GM12878 (cell line): ENCODE measurements around the gene PCSK6. TPM values are rescaled to one million over a fixed set of nuclear protein-coding genes. Genes with fewer than 3 reads are reported as not detected.

Experiments
- ATAC-seq: fragments of 200-7000 bp; cut with Tn5 transposase; 3 replicates; pipeline ENCODE4 v1.9.1; 2020; ENCODE audit warnings: mild to moderate bottlenecking, moderate library complexity
- BruUV-seq: library from RNA; stranded (reverse); fragments of 400-500 nt; replicated peaks from 2 replicates; lab custom pipeline; 2021; lab: Mats Ljungman, UMichigan
- CTCF ChIA-PET: fragments of 300-600 bp; sonication (Branson Sonifier 250); formaldehyde crosslinking; extraction: SDS; loops from one replicate; lab custom pipeline; 2021; ENCODE audit warnings: inconsistent platforms; lab: Yijun Ruan, JAX
- POLR2A ChIA-PET: fragments of 350-600 bp; formaldehyde crosslinking; extraction: SDS; loops from one replicate; lab custom pipeline; 2021; ENCODE audit warnings: inconsistent platforms; lab: Charles Lee
- RAD21 ChIA-PET: fragments of 300-600 bp; sonication (Branson Sonifier 250); formaldehyde crosslinking; loops from one replicate; lab custom pipeline; 2023; ENCODE audit warnings: antibody characterized with exemption; ENCODE audit not compliant: unreplicated experiment; lab: Charles Lee
- SMC1A ChIA-PET: fragments of 300-600 bp; sonication (Branson Sonifier 250); formaldehyde crosslinking; loops from one replicate; lab custom pipeline; 2023; ENCODE audit not compliant: unreplicated experiment, uncharacterized antibody; lab: Charles Lee
- DNase-seq: peaks from one replicate; pipeline ENCODE4 v3.0.0-alpha.2; 2011; ENCODE audit warnings: low read depth, low spot score
- FAIRE-seq: peaks from 3 replicates; lab custom pipeline; 2011; peaks lifted over from hg19 to GRCh38; lab: Jason Lieb, UNC
- H2AFZ ChIP-seq: 2 replicates; pipeline ENCODE4 v1.6.0; 2011; ENCODE audit warnings: low read depth, low read length, control low read depth; ENCODE audit not compliant: control insufficient read depth
- H3K27ac ChIP-seq: 2 replicates; pipeline ENCODE4 v1.5.1; 2011; ENCODE audit warnings: control low read depth; ENCODE audit not compliant: control insufficient read depth, insufficient read depth
- H3K27me3 ChIP-seq, 2 experiments: replicated peaks in 1 of 2; 2 replicates each; pipeline versions ENCODE4 v1.6.0 to v1.6.1; 2011; ENCODE audit warnings: low read length in 1 of 2; ENCODE audit not compliant: control insufficient read depth in 2 of 2, insufficient read depth in 2 of 2
- H3K36me3 ChIP-seq, 2 experiments: 2 replicates each; pipeline ENCODE4 v1.5.1; 2011; ENCODE audit warnings: low read length in 1 of 2; ENCODE audit not compliant: control insufficient read depth in 2 of 2, insufficient read depth in 2 of 2
- H3K4me1 ChIP-seq: 2 replicates; pipeline ENCODE4 v1.6.1; 2011; ENCODE audit warnings: mild to moderate bottlenecking, low read length, moderate library complexity, mixed read lengths; ENCODE audit not compliant: control insufficient read depth, insufficient read depth
- H3K4me2 ChIP-seq: 2 replicates; pipeline ENCODE4 v1.6.0; 2011; ENCODE audit warnings: control low read depth; ENCODE audit not compliant: control insufficient read depth, insufficient read depth
- H3K4me3 ChIP-seq: fragments of 200-600 bp; sonication (generic); 2 replicates; pipeline ENCODE4 v1.5.1; 2016
- H3K79me2 ChIP-seq: 2 replicates; pipeline ENCODE4 v1.6.0; 2011; ENCODE audit warnings: low read length; ENCODE audit not compliant: control insufficient read depth, insufficient read depth
- H3K9ac ChIP-seq: 2 replicates; pipeline ENCODE4 v1.8.0; 2011; ENCODE audit warnings: low read length, control low read depth, mixed read lengths; ENCODE audit not compliant: control insufficient read depth, insufficient read depth
- H3K9me3 ChIP-seq: replicated peaks from 3 replicates; pipeline ENCODE4 v1.5.1; 2011; ENCODE audit warnings: mild to moderate bottlenecking, low read length; ENCODE audit not compliant: control insufficient read depth, insufficient read depth
- H4K20me1 ChIP-seq: 2 replicates; pipeline ENCODE4 v1.6.0; 2011; ENCODE audit not compliant: control insufficient read depth, insufficient read depth
- KAT2A ChIP-seq: conservative IDR thresholded peaks from 2 replicates; pipeline ENCODE4 v1.6.1; 2011; ENCODE audit warnings: low read depth, low read length; ENCODE audit not compliant: control insufficient read depth
- NFYA ChIP-seq: IDR thresholded peaks from 2 replicates; pipeline ENCODE4 v1.6.1; 2011; ENCODE audit warnings: low read depth, mild to moderate bottlenecking, low read length, improper control_type of control experiment, borderline replicate concordance
- PML ChIP-seq: IDR thresholded peaks from 2 replicates; pipeline ENCODE4 v1.6.1; 2012; ENCODE audit warnings: low read length, inconsistent platforms
- RAD21 ChIP-seq: IDR thresholded peaks from 2 replicates; pipeline ENCODE4 v1.6.1; 2011; ENCODE audit warnings: mild to moderate bottlenecking, low read depth, low read length, moderate library complexity; ENCODE audit not compliant: insufficient read depth
- SIN3A ChIP-seq: IDR thresholded peaks from 2 replicates; pipeline ENCODE4 v1.6.1; 2012; ENCODE audit warnings: low read depth, low read length, improper control_type of control experiment
- SUPT20H ChIP-seq: IDR thresholded peaks from 2 replicates; pipeline ENCODE4 v1.6.1; 2011; ENCODE audit warnings: low read depth, mild to moderate bottlenecking, low read length, moderate library complexity, borderline replicate concordance; ENCODE audit not compliant: control insufficient read depth
- WGBS: methylation state at CpG from one replicate; pipeline ENCODE4 v1.1.6; 2016; ENCODE audit warnings: low lambda C conversion rate; ENCODE audit not compliant: insufficient replicate concordance, insufficient coverage; ENCODE audit errors: missing lambda C conversion rate; 5-methylcytosine and 5-hydroxymethylcytosine counted together
- in situ Hi-C: fragments of 300-500 bp; cut with MboI; formaldehyde crosslinking; loops from 9 replicates; pipeline ENCODE4 v1.14.3; 2018; ENCODE audit warnings: mixed read lengths
- intact Hi-C: fragments of 100-400 bp; cut with micrococcal nuclease; formaldehyde crosslinking; loops from one replicate; pipeline ENCODE4 v1.14.2; 2022; ENCODE audit not compliant: unreplicated experiment
- polyA plus RNA-seq, 11 experiments: library from polyadenylated mRNA; depleted of rRNA in 4 of 11; unstranded in 6 of 11; stranded (reverse) in 5 of 11; fragments of >200 nt; fragmentation: Nextera tagmentation in 4 of 11; fragmentation: Illumina TruSeq in 1 of 11; extraction: Ambion mirVana in 4 of 11; extraction: Trizol in 1 of 11; gene quantifications; 1 replicate in 1 of 11; 2 replicates in 10 of 11; pipeline versions ENCODE4 v1.2.1 to v1.2.3, GENCODE V29; 2011 to 2016; ENCODE audit warnings: inconsistent platforms in 2 of 11, missing spikeins in 2 of 11, low read depth in 1 of 11
- total RNA-seq, 4 experiments: library from RNA; depleted of rRNA in 3 of 4; stranded (reverse); fragments of >200 nt in 3 of 4; fragmentation: Illumina TruSeq in 1 of 4; extraction: Trizol in 1 of 4; gene quantifications; 2 replicates each; pipeline versions ENCODE4 v1.2.1 to v1.2.3, GENCODE V29; 2013 to 2021
- TF ChIP-seq, protein P1 (sequence below), 3 experiments: IDR thresholded peaks in 2 of 3; conservative IDR thresholded peaks in 1 of 3; 2 replicates each; pipeline ENCODE4 v1.5.1; 2011; ENCODE audit warnings: low read depth in 3 of 3, low read length in 3 of 3, mild to moderate bottlenecking in 3 of 3, control low read depth in 2 of 3, moderate library complexity in 2 of 3, inconsistent platforms in 1 of 3, mixed read lengths in 1 of 3; ENCODE audit not compliant: control insufficient read depth in 2 of 3, insufficient read depth in 1 of 3; ENCODE audit errors: extremely low read depth in 1 of 3

The PCSK6 gene
- total and polyA plus RNA-seq, 10 of the 15 experiments (the other 5 are each of a cell fraction or from before 2014, with no cell fraction given), result 0.19 to 0.67 (median 0.25) TPM; not detected in 4

DNA sequence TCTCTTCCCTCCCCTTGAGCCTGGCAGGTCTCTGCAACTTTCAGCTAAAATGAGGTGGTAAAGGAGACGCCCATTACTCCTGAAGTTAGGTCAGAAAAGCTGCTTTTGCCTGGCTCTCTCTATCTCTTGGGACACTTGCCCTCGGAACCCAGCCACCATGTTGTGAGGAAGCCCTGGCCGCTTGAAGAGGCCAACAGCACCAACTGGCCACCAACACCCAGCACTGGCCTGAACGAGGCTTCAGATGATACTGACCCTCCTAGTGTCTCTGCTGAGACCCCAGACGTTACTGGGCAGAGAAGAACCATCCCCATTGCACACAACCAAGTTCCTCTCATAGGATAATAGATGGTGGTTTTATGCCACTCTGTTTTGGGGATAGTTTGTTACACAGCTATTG, 49.5 kb upstream of the PCSK6 start:
- BruUV-seq, result no TSS peak
- in situ Hi-C loops (no loop called here), intact Hi-C loops (no loop called here)
- H4K20me1 ChIP-seq, result no peaks in the 10 kb centered on the region
- WGBS, result 9% methylated on average over 5 of the region's 5 CpGs
- TF ChIP-seq NFYA, result no peak
- TF ChIP-seq KAT2A, result no peak
- no peak for TF ChIP-seq SIN3A
- no peak for TF ChIP-seq RAD21
- TF ChIP-seq, protein P1, sequence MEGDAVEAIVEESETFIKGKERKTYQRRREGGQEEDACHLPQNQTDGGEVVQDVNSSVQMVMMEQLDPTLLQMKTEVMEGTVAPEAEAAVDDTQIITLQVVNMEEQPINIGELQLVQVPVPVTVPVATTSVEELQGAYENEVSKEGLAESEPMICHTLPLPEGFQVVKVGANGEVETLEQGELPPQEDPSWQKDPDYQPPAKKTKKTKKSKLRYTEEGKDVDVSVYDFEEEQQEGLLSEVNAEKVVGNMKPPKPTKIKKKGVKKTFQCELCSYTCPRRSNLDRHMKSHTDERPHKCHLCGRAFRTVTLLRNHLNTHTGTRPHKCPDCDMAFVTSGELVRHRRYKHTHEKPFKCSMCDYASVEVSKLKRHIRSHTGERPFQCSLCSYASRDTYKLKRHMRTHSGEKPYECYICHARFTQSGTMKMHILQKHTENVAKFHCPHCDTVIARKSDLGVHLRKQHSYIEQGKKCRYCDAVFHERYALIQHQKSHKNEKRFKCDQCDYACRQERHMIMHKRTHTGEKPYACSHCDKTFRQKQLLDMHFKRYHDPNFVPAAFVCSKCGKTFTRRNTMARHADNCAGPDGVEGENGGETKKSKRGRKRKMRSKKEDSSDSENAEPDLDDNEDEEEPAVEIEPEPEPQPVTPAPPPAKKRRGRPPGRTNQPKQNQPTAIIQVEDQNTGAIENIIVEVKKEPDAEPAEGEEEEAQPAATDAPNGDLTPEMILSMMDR (IDR thresholded peaks at IDR 0.05 in 2 of 3, conservative IDR thresholded peaks at IDR 0.05 in 1 of 3; ENCODE audit: control insufficient read depth in 2 of 3, extremely low read depth in 1 of 3, insufficient read depth in 1 of 3, low read depth in 3 of 3, low read length in 3 of 3), result no peak
- TF ChIP-seq PML, result no peak
- TF ChIP-seq SUPT20H, result no peak
- DNase-seq (no peak), ATAC-seq (no peak), FAIRE-seq (no peak)
- POLR2A ChIA-PET, result no interaction called here
- H3K9ac ChIP-seq, result no peak overlapping the region
- RAD21 ChIA-PET, result no interaction called here
- no peaks in the 10 kb centered on the region for H3K4me1 ChIP-seq
- SMC1A ChIA-PET, result no interaction called here
- H3K27me3 ChIP-seq, result no peaks in the 10 kb centered on the region
- no peaks in the 10 kb centered on the region for H3K9me3 ChIP-seq
- CTCF ChIA-PET, result interaction anchor here (0.7 kb wide), 1 partner anchor 131 kb away, joined by 3 read pairs; no protein-coding TSS in a partner anchor
- H3K4me3 ChIP-seq, result no peak overlapping the region
- H3K27ac ChIP-seq, result no peak overlapping the region
- no peak overlapping the region for H2AFZ ChIP-seq
- H3K79me2 ChIP-seq, result no peaks in the 10 kb centered on the region
- H3K36me3 ChIP-seq, result no peaks in the 10 kb centered on the region
- H3K4me2 ChIP-seq, result no peak overlapping the region
